ENCODE results near the gene MOB1B.
"Not testable (repeated sequence)": the region's sequence is repeated elsewhere in the genome, so short reads cannot be mapped to it uniquely, and the experiment has no call there.

The MOB1B gene

DNA sequence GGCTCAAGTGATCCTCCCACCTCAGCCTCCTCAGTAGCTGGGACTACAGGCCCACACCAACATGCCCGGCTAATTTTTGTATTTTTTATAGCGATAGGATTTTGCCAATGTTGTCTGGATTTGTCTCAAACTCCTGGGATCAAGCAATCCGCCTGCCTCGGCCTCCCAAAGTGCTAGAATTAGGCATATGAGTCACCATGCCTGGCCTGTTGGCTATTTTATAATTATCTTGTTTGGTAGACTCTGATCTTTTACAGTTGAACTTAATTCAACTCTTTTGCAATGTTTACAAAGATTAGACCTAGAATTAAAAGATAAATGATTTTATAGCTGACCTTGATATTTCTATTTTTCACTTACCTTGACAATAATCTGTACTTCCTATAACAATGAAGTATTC, 109.3 kb downstream of the MOB1B start:
- no peak for DNase-seq

DNA sequence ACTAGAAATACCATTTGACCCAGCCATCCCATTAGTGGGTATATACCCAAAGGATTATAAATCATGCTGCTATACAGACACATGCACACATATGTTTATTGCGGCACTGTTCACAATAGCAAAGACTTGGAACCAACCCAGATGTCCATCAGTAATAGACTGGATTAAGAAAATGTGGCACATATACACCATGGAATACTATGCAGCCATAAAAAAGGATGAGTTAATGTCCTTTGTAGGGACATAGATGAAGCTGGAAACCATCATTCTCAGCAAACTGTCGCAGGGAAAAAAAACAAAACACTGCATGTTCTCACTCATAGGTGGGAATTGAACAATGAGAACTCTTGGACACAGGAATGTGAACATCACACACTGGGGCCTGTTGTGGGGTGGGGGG, 115.2 kb downstream of the MOB1B start:
- DNase-seq: not testable (repeated sequence)

DNA sequence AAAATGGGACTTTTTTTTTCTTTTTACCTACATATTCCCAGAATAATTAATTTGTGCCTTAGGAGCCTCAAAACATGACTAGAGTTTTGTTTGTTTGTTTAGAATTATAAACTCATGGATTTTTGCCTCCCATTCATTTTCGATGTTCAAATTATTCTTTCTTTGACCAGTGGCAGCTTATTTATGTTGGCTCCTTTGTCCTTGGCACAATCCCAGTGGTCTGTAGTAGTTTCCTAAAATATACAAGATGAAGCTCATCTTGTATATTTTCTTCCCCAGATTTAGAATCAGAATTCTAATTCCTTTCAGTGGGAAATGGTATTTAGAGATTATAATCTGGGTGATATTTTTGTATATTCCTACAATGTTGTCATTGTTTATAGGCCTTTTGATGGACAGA, 118.4 kb downstream of the MOB1B start:
- DNase-seq: no peak

DNA sequence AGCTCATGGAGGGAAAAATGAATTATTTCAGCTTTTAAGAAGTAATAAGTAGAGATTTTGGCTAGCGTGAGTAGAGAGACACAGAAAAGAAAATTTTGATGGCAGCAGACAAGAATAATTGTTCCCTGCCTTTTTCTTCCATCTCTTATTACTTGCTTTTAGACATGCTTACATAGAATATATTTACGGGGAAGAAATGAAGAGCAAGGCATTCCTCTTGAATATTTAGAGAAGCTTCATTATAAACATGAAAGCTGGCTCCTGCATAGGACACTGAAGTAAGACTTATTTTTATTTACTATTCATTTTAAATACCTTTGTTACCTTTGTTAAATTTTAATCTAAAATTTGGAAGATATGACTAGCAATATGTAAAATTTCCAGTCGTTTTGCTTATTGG, 123.5 kb downstream of the MOB1B start:
- DNase-seq: no peak

DNA sequence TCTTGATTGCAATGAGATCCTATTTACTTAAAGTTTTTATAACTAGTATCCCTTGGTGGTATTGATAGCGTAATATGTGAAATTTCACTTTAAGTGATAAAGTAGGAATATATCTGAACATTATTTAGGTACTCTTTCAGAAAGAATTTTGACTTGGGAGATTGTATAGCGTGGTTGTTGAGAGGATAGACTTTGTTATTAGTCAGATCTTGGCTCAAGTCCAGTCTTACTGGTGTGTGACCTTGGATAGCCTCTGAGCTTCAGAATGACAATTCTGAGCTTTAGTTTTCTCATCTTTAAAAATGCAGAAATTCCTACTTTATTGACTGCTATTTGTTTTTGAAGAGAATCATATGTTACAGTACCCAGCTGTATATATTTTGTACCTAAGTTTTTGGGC, 123.9 kb downstream of the MOB1B start:
- DNase-seq: peak; percentile 2

DNA sequence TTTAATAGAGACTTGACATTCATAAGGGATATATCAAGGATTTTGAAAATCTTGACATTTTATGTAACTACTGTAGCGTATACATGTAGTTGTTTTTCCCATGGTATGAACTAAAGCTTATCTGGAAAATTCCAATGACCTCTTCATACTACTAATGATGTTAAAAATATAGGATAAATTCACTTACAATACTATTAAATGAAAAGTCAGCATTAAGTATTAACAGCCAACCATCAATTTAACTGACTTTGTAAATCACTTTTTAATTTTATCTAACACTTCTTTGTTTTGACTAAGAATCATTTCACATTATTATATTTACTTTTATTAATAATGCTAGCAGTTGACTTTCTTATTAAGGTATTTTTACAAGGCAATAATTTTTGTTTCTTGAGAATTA, 125.4 kb downstream of the MOB1B start:
- no peak for DNase-seq

DNA sequence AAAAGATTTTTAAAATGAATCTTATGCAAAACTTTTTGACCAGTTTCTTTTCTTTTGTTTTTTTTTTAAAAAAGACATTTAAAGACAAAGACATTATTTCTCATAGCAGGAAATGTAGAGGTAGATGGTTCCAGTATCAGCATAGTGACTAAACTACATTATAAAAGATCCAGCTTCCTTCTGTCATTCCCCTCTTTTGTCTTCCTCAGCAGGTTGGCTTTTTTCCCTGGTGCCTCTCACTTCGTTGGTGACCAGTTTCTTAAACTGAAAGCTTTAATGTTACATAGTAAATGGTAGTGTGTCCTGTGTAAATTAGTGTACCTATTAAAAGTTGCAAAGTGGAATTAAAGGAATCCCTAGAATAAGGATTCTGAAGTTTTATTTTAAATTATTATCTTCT, 127.3 kb downstream of the MOB1B start:
- no peak for DNase-seq

DNA sequence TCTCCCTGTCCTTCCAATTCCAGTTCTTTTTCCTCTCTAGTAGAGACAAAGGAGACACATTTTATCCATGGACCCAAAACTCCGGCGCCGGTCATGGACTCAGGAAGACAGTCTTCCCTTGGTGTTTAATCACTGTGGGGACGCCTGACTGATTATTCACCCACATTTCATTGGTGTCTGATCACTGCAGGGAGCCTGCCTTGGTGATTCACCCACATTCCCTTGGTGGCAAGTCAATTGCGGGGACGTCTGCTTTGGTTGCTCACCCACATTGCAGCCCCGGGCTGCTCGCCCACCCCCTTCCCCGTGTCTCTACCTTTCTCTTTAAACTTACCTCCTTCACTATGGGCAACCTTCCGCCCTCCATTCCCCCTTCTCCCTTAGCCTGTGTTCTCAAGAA, 129.9 kb downstream of the MOB1B start:
- DNase-seq: not testable (repeated sequence)

Measured in NCI-H510A (cell line).